ENCODE results near the gene RAD18. TPM values are rescaled to one million over a fixed set of nuclear protein-coding genes. Genes with fewer than 3 reads are reported as not detected.

Gene RAD18
- polyA plus RNA-seq, 1 donor from 2014 or later: 4.7 TPM

GRCh38 chr3:8959668-8960067, 3.6 kb downstream of the RAD18 start:
- Histone ChIP-seq H2AFZ (ENCODE audit: low read depth, low read length) (no peak overlapping the region), H4K20me1 (ENCODE audit: insufficient read depth) (no peaks in the 10 kb centered on the region), H3K36me3 (ENCODE audit: insufficient read depth, low read length) (peaks cover 3% of the 10 kb centered on the region), H3K4me3 (ENCODE audit: low read length) (no peak overlapping the region), H3K9me3 (ENCODE audit: low read length) (no peaks in the 10 kb centered on the region), H3K9me2 (ENCODE audit: insufficient read depth, low read length) (no peaks in the 10 kb centered on the region), H3F3A (ENCODE audit: insufficient read depth, low read length, poor library complexity, severe bottlenecking) (no peaks in the 10 kb centered on the region), H3K9ac (ENCODE audit: low read length) (no peak overlapping the region), H3K27me3 (ENCODE audit: insufficient read depth, low read depth, low read length) (no peaks in the 10 kb centered on the region), H3K4me2 (ENCODE audit: low read length) (no peak overlapping the region), H3K27ac (ENCODE audit: low read length) (no peak overlapping the region), H3K79me2 (replicated peaks; ENCODE audit: insufficient read depth, low read length) (peaks cover 31% of the 10 kb centered on the region)
- no peak for TF ChIP-seq CTCF (IDR thresholded peaks at IDR 0.05; ENCODE audit: poor library complexity, severe bottlenecking)
- TF ChIP-seq SMC3 (conservative IDR thresholded peaks at IDR 0.05; ENCODE audit: poor library complexity): no peak
- TF ChIP-seq POLR2AphosphoS5 (IDR thresholded peaks at IDR 0.05): no peak
- TF ChIP-seq TAF1 (IDR thresholded peaks at IDR 0.05; ENCODE audit: low read depth): no peak
- no peak for TF ChIP-seq RAD21 (conservative IDR thresholded peaks at IDR 0.05)
- TF ChIP-seq REST (IDR thresholded peaks at IDR 0.05; ENCODE audit: borderline replicate concordance): no peak
- no peak for TF ChIP-seq EZH2 (IDR thresholded peaks at IDR 0.05; ENCODE audit: borderline replicate concordance, insufficient read depth, low read length, poor library complexity, severe bottlenecking)
- no peak for TF ChIP-seq MXI1 (conservative IDR thresholded peaks at IDR 0.05; ENCODE audit: poor library complexity, severe bottlenecking)
- TF ChIP-seq EP300 (conservative IDR thresholded peaks at IDR 0.05; ENCODE audit: poor library complexity, severe bottlenecking): no peak

- H3K27me3 ChIP-seq (ENCODE audit: insufficient read depth, low read depth, low read length): no peaks in the 10 kb centered on the region
- TF ChIP-seq POLR2AphosphoS5 (IDR thresholded peaks at IDR 0.05): no peak
- no peak for TF ChIP-seq EZH2 (IDR thresholded peaks at IDR 0.05; ENCODE audit: borderline replicate concordance, insufficient read depth, low read length, poor library complexity, severe bottlenecking)
- TF ChIP-seq MXI1 (conservative IDR thresholded peaks at IDR 0.05; ENCODE audit: poor library complexity, severe bottlenecking): no peak
- no peak for TF ChIP-seq CTCF (IDR thresholded peaks at IDR 0.05; ENCODE audit: poor library complexity, severe bottlenecking)
- TF ChIP-seq EP300 (conservative IDR thresholded peaks at IDR 0.05; ENCODE audit: poor library complexity, severe bottlenecking): no peak
- TF ChIP-seq SMC3 (conservative IDR thresholded peaks at IDR 0.05; ENCODE audit: poor library complexity): no peak
- no peak for TF ChIP-seq RAD21 (conservative IDR thresholded peaks at IDR 0.05)
- no peak for TF ChIP-seq TAF1 (IDR thresholded peaks at IDR 0.05; ENCODE audit: low read depth)
- TF ChIP-seq REST (IDR thresholded peaks at IDR 0.05; ENCODE audit: borderline replicate concordance): no peak
- H3K4me2 ChIP-seq (ENCODE audit: low read length): no peak overlapping the region
- no peak overlapping the region for H3K9ac ChIP-seq (ENCODE audit: low read length)
- no peaks in the 10 kb centered on the region for H4K20me1 ChIP-seq (ENCODE audit: insufficient read depth)
- no peaks in the 10 kb centered on the region for H3K9me2 ChIP-seq (ENCODE audit: insufficient read depth, low read length)
- peaks cover 5% of the 10 kb centered on the region for H3K79me2 ChIP-seq (replicated peaks; ENCODE audit: insufficient read depth, low read length)
- no peaks in the 10 kb centered on the region for H3F3A ChIP-seq (ENCODE audit: insufficient read depth, low read length, poor library complexity, severe bottlenecking)
- H3K9me3 ChIP-seq (ENCODE audit: low read length): no peaks in the 10 kb centered on the region
- H3K27ac ChIP-seq (ENCODE audit: low read length): no peak overlapping the region
- peaks cover 3% of the 10 kb centered on the region for H3K36me3 ChIP-seq (ENCODE audit: insufficient read depth, low read length)
- H2AFZ ChIP-seq (ENCODE audit: low read depth, low read length): no peak overlapping the region
- H3K4me3 ChIP-seq (ENCODE audit: low read length): no peak overlapping the region
Observed at GRCh38 chr3:8954938-8955763, 8.1 kb downstream of the RAD18 start.
